Stimulated activated CD4-positive, alpha-beta T cell treated with anti-CD3 and anti-CD28 coated beads, TNF-alpha, amount 100 ng/mL, for 4 hours (primary cell): ENCODE results near the gene PLEKHG5.
"Not testable (repeated sequence)": the region's sequence is repeated elsewhere in the genome, so short reads cannot be mapped to it uniquely, and the experiment has no call there.

Source experiments
- DNase-seq, 3 experiments: peaks; one replicate each; pipeline ENCODE4 v3.0.0-alpha.2; 2020; ENCODE audit warnings: low read depth in 3 of 3

Gene PLEKHG5

DNA sequence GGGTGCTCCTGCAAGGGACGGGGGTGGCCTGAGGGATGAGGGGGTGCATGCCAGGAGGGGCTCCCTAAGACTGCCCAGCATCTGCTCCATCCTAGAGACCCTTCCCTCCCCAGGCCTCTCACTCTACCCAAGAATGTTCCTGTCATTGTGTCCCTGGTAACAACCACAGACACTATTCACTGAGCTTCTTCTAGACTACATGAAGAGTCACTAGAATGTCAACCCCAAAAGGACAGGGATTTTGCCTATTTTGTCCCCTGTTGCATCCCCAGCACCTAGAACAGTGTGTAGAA lies 28.4 kb downstream of the PLEKHG5 start:
- no peak for DNase-seq

DNA sequence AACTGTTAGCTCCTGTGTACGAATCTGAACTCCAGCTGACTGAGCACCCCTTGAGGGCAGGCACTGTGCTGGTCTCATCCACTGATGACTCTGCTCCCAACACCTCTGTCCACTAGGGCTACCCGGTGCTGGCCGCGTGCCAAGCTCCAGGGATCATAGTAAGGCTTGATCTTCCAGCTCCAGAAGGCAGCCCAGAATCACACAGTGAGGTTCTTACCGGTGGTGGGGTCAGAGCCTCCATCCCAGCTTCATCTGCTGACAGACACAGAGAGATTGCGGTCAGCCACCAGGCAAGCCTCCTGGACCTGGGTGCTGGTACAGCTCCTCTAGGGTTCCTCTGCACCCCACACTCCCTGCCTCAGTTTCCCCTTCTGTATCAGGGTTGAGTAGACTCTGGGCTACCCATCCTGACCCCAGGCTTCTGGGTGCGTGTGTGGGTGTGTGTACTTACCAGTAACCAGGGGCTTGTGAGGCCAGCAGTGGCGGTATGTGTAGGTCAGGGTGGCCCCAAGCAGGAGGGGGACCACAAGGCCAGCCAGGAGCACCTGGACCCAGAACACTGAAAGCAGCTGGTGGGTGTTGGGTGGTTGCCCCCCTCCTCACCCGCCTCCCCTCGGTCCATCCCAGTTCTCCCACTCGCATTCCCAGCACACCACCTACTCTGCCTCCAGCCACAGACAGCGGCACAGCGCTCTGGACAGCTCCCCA lies 28.9 kb downstream of the PLEKHG5 start:
- DNase-seq = no peak

DNA sequence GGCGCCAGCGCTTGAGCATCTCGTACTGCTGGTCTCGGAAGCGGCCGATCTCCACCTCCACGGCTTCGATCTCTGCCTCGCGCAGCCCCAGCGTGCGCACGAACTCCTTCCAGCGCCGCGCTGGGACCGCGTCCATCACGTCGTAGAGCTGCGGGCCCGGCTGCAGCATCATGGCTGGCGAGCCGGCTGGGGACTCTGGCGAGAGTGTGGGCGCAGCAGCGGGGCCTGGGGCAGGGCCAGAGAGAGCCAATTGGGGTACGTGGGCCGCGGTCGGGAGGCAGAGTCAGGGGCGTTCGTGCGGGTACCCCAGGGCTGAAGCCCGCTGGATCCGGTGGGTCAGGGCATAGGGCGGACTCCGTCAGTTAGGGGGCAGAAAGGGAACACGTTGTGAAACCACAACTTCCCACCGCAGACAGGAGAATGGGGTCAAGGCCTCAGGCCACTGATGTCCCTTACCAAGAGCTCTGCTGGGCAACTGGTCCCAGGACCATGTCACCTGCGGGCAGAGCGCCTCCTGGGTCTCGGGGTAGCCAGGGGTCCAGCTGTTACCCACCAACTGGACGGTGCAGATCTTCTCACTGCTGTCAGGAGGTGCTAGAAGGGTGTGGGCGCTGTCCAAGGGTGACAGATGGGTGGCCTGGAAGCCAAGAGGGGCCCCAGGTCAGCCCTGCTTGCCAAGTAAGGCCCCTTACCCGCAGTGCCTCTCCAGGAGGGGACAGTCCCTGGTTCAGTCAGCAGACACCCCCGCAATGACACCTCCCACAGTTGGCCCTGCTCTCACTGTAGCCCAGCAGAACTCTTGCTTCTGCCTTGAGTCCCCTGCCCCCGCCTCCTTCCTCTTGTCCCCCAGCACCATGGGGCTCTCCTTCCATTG lies 29.7 kb downstream of the PLEKHG5 start:
- no peak for DNase-seq

DNA sequence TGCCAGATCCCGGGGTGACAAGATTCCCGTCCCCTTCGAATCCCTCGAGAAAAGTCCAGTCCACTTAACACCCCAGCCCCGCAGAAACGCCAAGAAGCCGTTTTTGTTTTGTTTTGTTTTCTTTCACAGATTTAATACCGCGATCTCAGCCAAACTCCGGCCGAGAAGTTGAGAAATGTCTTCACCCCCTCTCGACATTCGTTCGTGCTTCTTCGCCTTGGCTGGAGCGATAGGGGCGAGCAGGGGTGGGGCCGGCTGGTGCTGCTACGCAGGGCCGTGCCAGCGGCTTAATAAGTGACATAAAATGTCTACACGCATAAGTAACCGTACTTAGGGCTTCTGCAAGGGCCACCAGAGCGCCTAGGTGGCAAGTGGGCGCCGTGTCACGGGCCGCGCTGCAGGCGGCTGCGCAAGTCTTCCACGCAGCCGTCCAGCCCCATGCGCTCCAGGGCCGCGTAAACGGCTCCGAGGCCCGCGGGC lies 30.4 kb downstream of the PLEKHG5 start:
- DNase-seq = no peak

DNA sequence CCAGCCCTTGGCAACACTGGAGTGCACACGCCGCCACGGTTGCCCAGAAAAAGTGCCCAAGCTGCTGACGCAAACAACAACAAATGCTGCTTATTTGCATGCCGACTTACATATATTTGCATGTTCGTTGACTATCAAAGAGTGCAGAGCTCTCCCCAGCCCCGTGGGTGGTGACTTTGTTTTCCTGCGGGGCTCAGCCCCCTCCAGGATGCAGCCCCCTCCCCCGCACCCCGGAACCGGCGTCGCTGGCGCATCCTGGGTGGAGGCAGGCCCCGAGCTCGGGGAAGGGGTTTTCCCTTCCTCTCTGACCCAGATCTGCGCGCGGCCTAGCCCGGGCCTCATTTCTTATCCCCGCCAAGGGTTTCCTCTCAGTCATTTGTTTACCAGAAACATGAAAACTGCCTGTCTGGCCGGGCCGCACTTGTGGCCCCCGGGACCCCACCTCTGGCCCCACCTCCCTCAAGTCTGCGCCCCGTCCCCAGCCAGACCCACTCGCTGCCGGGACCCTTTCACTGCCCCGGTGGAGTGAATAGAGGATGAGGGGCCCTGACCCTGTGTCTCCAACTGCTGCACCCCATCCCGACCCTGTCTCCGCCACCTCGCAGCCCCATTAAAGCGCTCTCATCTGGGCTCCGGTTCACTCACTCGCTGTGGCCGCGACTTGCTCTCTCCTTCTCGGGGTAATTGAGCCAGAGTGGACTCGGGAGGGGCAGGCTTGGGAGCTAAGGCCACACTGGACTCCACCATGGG lies 31.0 kb downstream of the PLEKHG5 start:
- DNase-seq = peak; percentile 68 to 97 (median 93)

DNA sequence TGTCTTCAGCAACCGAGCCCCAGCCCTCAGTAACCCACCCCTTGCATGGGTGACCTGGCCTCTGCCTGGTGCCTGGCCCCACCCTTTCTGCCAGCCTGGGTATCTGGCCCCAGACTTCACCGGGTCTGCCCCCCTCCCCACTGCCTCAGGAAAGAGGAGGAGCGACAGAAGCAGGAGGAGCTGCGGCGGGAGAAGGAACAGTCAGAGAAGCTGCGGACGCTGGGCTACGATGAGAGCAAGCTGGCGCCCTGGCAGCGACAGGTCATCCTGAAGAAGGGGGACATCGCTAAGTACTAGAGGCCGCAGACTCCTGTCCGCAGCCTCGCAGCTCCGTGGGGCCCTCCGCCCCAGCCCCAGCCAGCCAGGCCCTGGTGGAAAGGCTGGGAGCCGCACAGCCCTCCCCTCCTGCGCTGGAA lies 31.6 kb downstream of the PLEKHG5 start:
- peak in 2 of 3 experiments; percentile 32 to 57 for DNase-seq

DNA sequence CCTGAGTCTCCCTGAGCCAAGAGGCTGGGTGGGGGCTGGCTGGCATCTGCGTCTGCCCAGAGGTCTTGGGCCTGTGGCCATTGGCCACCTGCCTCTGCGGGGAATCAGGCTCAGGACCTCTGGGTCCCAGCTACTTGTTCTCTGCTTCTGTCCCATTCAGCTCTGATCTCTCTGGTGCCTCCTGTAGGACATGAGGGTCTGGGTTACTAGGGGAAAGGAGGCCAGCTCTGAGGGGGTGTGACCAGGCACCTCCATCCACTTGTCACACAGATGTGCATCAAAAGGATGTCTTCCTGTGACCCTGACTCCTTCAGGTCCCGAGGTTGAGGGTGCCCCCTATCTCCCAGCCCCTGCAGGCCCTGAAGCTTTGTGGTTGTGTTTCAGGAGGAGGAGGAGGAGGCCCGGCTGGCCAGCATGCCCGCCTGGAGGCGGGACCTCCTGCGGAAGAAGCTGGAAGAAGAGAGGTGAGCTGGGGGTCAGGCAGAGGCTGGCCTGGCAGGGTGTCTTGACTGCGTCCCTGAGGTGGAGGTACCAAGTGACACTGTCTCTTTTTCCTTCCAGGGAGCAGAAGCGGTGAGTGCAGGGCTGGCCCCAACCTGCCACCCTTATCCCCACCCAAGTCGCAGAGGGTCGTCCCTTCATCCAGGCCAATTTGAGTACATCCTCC lies 34.5 kb downstream of the PLEKHG5 start:
- no peak for DNase-seq

DNA sequence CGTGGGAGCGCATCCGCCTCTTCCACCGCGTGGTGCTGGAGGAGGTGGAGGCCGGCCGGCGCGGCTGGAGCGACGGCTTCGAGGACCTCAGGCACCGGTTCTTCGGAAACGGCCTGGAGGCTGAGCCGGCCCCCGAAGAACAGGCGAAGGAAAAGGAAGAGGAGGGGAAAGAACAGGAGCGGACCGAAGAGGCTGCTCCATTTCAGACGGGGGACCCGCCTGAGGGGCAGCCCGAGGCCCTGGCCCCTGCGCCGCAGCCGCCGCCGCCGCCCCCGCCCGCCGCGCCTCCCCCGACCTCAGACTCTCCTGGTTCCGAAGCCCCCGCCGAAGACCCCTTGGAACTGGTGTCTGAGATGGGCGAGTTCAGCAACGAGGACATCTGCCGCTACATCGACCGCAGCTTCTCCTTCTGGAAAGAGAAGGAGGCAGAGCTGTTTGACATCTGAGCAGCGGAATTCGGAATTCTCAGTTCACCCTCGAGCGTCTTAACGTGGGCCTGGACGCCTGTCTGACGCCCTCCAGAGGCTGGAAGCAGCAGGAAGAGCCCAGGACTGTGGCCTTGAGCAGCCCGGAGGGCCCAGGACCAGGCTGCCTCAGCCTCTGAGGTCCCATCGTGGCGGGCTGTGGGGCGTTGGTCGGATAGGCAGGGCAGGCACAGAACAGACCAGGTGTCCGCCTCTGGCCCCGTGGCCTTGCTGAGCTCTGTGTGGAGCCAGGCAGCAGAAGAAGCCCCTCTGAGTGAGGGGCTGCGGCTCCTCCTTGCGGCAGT lies 35.5 kb downstream of the PLEKHG5 start:
- not testable (repeated sequence) for DNase-seq

DNA sequence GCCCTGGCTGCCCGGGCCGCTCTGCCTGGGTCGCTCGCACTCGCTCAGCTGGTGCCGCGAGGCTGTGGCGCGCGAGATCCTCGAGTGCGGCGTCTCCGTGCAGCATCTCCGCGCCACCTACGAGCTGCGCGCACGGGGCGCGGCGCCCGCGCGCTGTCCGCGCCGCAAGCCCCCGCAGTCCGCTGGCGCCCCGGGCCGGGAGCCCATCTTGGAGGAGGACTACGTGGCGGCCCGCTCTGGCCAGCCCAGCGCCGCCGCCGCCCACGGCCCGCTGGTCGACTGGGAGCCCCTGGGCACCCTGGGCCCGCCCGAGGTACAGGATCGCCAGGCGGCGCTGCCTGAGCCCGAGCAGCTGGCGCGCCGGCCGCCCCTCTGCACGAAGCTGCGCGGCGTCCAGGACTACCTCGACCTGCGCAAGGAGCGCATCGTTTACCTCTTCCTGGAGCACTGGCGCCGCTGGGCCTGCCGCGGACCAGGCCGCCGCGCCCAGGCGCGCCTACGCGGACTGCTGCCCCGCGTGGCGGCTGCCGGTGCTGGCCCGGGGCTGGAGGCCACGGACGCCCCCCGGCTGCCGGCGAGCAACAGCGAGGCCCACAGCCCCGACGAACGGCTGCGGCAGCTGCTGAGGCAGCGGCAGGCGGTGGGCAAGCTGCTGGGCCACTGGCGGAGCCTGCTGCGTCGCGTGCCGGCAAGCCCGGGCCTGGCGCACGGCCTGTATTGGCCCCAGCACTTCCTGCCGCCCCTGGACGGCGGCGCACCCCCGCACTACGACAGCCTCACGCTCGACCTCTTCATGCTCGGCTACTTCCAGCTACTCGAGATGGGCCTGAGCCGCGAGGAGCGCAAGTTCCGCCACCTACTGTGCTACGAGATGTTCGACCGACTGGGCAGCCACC lies 36.4 kb downstream of the PLEKHG5 start:
- no peak for DNase-seq

DNA sequence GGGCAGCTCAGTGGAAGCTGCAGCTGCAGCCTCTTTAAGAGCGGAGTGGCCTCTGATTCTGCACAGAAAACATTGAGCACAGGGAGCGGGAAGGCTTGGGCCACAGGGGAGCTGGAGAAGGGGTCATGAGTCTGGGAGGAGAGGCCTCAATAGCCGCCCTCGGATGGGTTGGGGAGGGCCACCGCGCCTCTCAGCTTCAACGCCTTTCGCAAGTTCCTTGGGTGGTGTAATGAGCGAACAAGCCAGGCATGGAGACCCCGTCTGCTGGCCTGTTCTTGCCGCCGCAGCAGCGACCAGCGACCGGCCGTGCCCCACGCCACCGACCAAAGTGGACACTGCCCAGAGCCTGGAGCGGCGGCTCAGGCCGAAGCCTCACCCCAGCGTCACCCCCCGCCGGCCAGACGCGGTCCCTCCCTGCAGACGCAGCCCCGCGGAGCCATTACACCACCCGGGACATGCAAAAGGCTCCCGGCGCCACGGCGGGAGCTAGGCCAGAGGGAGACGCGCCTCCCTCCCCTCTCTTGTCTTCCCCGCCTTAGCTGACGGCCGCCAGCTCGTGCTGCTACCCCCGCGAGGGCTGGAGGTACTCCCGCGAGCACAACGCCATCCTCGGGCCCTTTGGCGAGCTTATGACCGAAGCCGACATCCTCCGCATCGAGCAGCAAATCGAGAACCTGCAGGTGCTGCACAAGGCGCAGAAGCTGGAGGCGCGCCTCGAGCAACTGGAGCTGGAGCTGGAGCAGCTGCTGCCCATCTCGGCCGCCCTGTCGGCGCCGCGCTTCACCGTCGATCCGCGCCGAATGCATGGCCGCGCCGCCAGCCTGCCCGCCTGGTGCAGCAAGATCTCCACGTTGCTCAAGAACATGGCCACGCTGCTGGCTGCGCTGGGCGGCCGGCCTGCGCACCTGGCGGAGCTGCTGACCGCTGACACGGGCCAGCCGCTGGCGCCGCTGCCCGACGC lies 37.3 kb downstream of the PLEKHG5 start:
- DNase-seq = not testable (repeated sequence)

DNA sequence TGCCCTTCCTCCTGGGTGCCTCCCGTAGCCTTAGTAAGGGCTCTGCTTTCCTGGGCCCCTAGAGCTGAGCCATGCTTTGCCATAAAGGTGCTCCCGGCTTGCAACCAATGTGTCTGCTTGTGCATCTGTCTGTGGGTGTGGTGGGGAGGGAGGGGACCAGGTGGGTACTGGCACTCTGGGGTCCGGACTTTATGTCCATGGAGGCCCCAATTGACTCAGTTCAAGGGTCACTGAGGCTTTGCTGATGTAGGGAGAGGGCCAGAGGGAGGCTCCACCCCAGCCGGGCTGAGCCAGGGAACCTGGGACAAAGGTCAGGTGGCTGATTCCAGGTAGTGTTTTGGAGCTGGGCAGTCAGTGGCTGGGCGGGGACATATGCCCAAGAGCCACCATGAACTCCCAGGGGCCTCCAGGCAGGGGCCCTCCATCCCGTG lies 40.5 kb downstream of the PLEKHG5 start:
- no peak for DNase-seq

DNA sequence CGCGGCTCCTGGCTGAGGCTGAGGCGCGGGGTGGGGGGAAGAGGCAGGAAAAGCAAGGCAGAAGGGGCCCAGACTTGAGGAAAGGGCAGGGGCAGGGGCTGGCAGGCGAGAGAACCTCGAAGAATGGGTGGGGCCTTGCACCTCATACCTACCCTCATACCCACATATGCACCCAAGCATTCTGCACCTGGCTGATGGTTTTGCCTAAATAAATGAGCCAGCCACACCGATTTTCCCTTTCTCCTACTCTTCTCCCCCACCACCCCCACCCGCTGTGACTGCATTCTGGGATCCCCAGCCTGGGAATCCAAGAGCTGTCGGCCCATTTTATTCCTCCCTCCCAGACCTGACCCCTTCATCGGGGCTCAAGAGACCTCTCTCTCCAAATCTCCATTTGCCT lies 41.0 kb downstream of the PLEKHG5 start:
- DNase-seq = not testable (repeated sequence)

DNA sequence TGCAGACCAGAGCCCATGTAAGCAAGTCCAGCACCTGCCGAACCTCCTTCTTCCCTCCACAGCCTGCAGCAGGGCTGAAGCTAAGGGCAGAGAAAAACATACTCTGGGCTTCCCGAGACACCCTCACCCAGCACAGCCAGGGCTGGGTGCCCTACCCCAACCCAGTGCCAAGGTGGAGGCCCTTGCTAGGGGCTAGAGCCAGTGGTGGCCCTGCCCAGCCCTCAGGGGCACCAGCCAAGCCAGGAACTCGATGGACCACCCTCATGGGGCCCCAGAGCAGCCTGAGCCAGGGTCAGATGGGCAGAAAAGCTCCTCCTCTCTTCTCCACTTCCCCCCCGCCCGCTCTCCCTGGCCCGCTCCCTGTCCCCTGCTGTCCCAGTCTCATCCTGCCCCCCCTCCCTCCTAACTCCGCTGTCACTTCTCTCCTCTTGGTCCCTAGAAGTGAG lies 41.4 kb downstream of the PLEKHG5 start:
- DNase-seq = no peak

DNA sequence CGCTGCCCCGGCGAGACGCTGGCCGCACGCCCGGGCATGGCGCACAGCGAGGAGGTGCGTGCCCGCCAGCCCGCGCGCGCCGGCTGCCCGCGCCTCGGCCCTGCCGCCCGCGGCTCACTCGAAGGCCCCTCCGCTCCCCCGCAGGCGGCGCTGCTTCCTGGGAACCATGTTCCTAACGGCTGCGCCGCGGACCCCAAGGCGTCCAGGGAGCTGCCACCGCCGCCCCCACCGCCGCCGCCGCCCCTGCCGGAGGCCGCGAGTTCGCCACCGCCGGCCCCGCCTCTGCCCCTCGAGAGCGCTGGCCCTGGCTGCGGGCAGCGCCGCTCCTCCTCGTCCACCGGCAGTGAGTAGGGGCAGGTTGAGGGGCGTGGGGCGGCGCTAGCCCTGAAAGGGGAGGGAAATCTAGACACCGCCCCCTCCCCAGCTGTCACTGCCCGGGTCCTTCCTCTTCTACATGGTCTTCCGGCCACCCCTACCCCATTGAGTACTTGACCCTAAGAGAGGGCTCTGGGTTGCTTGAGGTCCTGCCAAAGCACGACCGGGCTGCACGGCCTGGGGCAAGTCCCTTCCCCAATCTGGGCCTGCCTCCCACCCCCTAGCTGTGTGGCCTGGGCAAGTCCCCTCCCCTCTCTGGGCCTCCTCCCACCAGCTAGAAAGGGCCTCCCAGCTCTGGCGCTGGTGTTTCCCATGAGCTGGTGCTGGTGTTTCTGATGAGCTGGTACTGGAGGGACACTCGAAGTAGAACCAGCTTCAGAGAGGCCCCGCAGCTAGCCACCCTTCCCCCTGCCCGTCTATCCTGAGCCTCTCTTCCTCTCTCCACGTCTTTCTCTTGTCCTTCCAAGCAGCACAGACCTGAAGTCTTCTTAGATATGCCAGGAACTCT lies 42.5 kb downstream of the PLEKHG5 start:
- no peak for DNase-seq

DNA sequence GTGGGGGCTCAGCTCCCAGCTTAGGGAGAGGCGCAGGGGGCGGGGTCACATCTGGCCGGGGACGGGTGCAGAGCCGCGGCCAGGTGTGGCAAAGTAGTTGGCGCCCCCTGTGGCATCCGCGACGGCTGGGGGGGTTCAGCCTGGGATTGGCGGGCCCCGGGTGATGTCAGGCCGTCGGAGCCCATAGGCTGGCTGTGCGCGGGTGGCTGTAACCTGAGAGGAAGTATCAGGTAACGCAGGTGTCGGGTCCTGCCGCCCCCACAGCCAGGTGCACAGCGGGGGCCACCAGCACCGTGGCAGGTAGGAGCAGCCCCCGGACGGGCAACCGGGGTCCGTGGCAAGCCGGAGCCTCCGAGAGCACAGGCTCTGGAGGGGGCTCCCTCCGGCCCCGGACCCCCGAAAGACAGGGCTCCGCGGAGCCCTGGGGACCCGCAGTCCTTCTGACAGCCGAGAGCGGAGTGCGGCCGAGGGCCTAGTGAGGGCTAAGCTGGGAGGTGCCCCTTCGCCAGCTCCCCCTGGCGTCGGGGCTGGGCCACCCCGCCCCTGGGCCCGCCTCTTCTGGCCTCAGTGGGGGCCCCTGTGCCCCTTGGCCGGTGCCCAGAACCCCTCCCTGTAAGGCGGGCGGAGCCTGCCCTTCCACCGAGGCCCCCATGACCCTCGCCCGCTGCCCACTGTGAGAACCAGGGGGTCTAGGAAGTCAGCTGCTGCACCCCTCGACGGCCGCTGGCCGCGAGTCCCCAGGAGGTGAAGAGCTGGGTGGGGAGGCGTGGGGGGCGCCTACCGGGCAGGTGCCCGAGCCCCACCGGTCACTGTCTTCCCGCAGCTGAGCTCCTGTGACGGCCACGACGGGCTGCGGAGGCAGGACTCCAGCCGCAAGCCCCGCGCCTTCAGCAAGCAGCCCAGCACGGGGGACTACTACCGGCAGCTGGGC lies 43.4 kb downstream of the PLEKHG5 start:
- DNase-seq = no peak

DNA sequence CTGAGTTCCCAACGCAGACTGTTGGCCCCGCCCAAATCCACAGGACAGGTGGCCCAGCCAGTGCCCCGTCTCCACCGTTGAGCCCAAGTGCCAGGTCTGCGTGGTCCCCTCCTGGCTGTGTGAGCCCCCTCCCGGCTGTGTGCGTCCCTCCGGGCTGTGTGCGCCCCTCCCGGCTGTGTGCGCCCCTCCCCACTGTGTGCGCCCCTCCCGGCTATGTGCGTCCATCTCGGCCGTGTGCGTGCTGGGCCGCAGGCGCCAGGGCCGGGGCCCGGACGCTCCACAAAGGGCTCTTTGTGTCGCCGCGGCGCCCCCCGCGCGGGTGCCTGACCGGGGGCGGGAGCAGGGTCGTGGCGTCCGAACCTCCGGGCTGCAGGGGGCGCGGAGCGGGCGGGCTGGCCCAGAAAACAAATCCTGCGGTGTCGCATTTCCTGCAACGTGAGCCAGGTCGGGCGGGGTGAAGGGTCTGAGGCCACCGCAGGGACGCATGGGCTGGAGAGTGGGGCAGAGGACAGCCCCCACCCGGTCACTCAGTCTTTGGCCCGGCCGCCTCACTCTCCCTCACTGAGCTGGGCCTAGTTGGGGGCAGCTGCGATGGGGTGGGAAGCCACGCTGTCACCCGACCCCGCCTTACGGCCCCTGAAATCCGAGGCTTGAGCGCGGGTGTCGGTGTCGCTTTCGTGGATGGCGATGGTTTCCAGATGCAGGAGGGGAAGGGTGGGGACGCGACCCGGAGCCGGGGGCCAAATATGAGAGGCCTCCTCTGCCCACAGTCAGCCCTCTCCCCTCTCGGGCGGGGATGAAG lies 44.2 kb downstream of the PLEKHG5 start:
- no peak for DNase-seq
